Astrocyte (in vitro differentiated cells and primary cell): Measurements from ENCODE around the gene SNX13. TPM values are rescaled to one million over a fixed set of nuclear protein-coding genes. Genes with fewer than 3 reads are reported as not detected.

Experiments
- DNase-seq: peaks from one replicate; pipeline ENCODE4 v3.0.0-alpha.2; 2010; ENCODE audit warnings: low read depth
- FAIRE-seq: peaks from 2 replicates; lab custom pipeline; 2011; peaks lifted over from hg19 to GRCh38; lab: Jason Lieb, UNC
- H2AFZ ChIP-seq: 2 replicates; pipeline ENCODE4 v1.6.0; 2012; ENCODE audit warnings: low read depth, low read length, inconsistent platforms
- H3K27ac ChIP-seq: 2 replicates; pipeline ENCODE4 v1.5.1; 2011; ENCODE audit warnings: low read depth, low read length, inconsistent platforms
- H3K27me3 ChIP-seq: 2 replicates; pipeline ENCODE4 v1.6.0; 2011; ENCODE audit warnings: low read length, inconsistent platforms; ENCODE audit not compliant: insufficient read depth
- H3K36me3 ChIP-seq: 2 replicates; pipeline ENCODE4 v1.5.1; 2011; ENCODE audit warnings: low read length, inconsistent platforms; ENCODE audit not compliant: insufficient read depth
- H3K4me1 ChIP-seq: 2 replicates; pipeline ENCODE4 v1.5.1; 2011; ENCODE audit warnings: low read length, inconsistent platforms; ENCODE audit not compliant: insufficient read depth
- H3K4me2 ChIP-seq: 2 replicates; pipeline ENCODE4 v1.6.0; 2012; ENCODE audit warnings: low read length, inconsistent platforms
- H3K4me3 ChIP-seq: 2 replicates; pipeline ENCODE4 v1.5.1; 2011; ENCODE audit warnings: low read depth, mild to moderate bottlenecking, low read length, inconsistent platforms; ENCODE audit not compliant: insufficient read depth
- H3K79me2 ChIP-seq: 2 replicates; pipeline ENCODE4 v1.6.0; 2012; ENCODE audit warnings: mild to moderate bottlenecking, low read length, inconsistent platforms; ENCODE audit not compliant: insufficient read depth
- H3K9ac ChIP-seq: 2 replicates; pipeline ENCODE4 v1.6.0; 2012; ENCODE audit warnings: mild to moderate bottlenecking, low read length, inconsistent platforms
- H3K9me3 ChIP-seq: 2 replicates; pipeline ENCODE4 v1.5.1; 2012; ENCODE audit warnings: low read depth, mild to moderate bottlenecking, low read length, inconsistent platforms; ENCODE audit not compliant: insufficient read depth
- H4K20me1 ChIP-seq: 2 replicates; pipeline ENCODE4 v1.6.0; 2012; ENCODE audit warnings: low read length, inconsistent platforms; ENCODE audit not compliant: insufficient read depth
- H3K27ac Mint-ChIP-seq: one replicate; pipeline ENCODE4 v1.8.0; 2021; ENCODE audit warnings: mild to moderate bottlenecking, mixed read lengths; ENCODE audit not compliant: unreplicated experiment
- H3K27me3 Mint-ChIP-seq: one replicate; pipeline ENCODE4 v1.8.0; 2021; ENCODE audit warnings: low read depth, mixed read lengths; ENCODE audit not compliant: unreplicated experiment
- H3K36me3 Mint-ChIP-seq: one replicate; pipeline ENCODE4 v1.8.0; 2021; ENCODE audit warnings: low read depth, mixed read lengths; ENCODE audit not compliant: unreplicated experiment
- H3K4me1 Mint-ChIP-seq: one replicate; pipeline ENCODE4 v1.8.0; 2021; ENCODE audit warnings: low read depth, mixed read lengths; ENCODE audit not compliant: unreplicated experiment
- H3K4me3 Mint-ChIP-seq: one replicate; pipeline ENCODE4 v1.8.0; 2021; ENCODE audit warnings: mild to moderate bottlenecking, moderate library complexity, mixed read lengths; ENCODE audit not compliant: unreplicated experiment
- H3K9me3 Mint-ChIP-seq: one replicate; pipeline ENCODE4 v1.8.0; 2021; ENCODE audit warnings: mild to moderate bottlenecking, mixed read lengths; ENCODE audit not compliant: unreplicated experiment
- EZH2 ChIP-seq: IDR thresholded peaks from 2 replicates; pipeline ENCODE4 v1.6.1; 2012; ENCODE audit warnings: mild to moderate bottlenecking, low read length, inconsistent platforms; ENCODE audit not compliant: insufficient read depth
- total RNA-seq: library from RNA; stranded (reverse); gene quantifications from 2 replicates; pipeline ENCODE4 v1.2.1, GENCODE V29; 2021
- TF ChIP-seq, protein P1 (sequence below): IDR thresholded peaks from 2 replicates; pipeline ENCODE4 v1.5.1; 2011; ENCODE audit warnings: low read depth, mild to moderate bottlenecking, inconsistent platforms, low read length, moderate library complexity; ENCODE audit not compliant: insufficient read depth

The SNX13 gene
- total RNA-seq, 1 donor from 2014 or later, result 32.9 TPM

DNA sequence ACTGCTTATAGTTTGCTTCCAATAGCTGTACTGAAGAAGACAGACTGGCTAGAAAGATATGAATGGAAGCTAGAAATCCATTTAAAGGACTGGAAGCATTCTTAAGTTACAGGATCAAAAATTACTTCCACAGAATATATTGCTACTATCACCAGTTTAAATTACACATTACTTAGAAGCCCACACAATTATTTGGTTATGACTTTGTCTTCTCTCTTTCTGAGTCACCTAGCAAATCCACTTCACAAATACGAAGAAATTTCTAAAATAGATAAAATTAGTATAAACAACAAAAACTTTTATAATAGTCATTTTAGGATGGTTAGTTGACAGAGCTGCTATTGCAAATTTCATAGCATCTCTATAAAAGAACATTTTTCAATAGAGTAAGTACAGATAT lies 108.1 kb downstream of the SNX13 start:
- no peak for FAIRE-seq
- H3K27me3 Mint-ChIP-seq, result no peaks in the 10 kb centered on the region

DNA sequence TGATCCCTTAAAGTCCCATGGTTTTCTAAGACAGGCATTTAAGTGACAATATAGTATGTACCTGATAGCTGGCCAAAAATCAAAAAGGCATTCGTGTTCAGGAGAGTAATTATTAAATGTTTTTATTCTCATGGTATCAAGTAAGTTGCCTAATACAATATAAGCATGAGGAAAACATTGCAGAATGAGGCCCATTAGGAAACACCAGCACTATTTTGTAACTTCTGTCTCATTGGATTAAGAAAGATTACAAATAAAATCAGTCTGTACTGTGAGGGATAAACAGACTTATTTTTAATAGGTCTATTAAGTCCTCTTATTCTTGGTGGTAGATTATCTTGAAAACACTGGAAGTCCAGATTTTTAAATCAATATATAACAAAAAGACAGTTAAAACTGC lies 110.1 kb downstream of the SNX13 start:
- Histone ChIP-seq H2AFZ (no peak overlapping the region), H3K79me2 (no peaks in the 10 kb centered on the region), H3K4me3 (no peak overlapping the region), H4K20me1 (no peaks in the 10 kb centered on the region), H3K9me3 (no peaks in the 10 kb centered on the region), H3K36me3 (peaks cover 3% of the 10 kb centered on the region), H3K4me1 (no peaks in the 10 kb centered on the region), H3K9ac (no peak overlapping the region), H3K27ac (no peak overlapping the region), H3K4me2 (no peak overlapping the region), H3K27me3 (no peaks in the 10 kb centered on the region)
- no peaks in the 10 kb centered on the region for H3K9me3 Mint-ChIP-seq
- FAIRE-seq (no peak), DNase-seq (no peak)
- H3K36me3 Mint-ChIP-seq, result no peaks in the 10 kb centered on the region
- no peaks in the 10 kb centered on the region for H3K4me1 Mint-ChIP-seq
- H3K27me3 Mint-ChIP-seq, result no peaks in the 10 kb centered on the region
- TF ChIP-seq, protein P1, sequence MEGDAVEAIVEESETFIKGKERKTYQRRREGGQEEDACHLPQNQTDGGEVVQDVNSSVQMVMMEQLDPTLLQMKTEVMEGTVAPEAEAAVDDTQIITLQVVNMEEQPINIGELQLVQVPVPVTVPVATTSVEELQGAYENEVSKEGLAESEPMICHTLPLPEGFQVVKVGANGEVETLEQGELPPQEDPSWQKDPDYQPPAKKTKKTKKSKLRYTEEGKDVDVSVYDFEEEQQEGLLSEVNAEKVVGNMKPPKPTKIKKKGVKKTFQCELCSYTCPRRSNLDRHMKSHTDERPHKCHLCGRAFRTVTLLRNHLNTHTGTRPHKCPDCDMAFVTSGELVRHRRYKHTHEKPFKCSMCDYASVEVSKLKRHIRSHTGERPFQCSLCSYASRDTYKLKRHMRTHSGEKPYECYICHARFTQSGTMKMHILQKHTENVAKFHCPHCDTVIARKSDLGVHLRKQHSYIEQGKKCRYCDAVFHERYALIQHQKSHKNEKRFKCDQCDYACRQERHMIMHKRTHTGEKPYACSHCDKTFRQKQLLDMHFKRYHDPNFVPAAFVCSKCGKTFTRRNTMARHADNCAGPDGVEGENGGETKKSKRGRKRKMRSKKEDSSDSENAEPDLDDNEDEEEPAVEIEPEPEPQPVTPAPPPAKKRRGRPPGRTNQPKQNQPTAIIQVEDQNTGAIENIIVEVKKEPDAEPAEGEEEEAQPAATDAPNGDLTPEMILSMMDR, result no peak
- TF ChIP-seq EZH2, result no peak
- H3K27ac Mint-ChIP-seq, result no peak overlapping the region
- no peak overlapping the region for H3K4me3 Mint-ChIP-seq

More for the DNA sequence above, 108.1 kb downstream of the SNX13 start:
- Histone ChIP-seq H3K36me3 (peaks cover 3% of the 10 kb centered on the region), H3K27ac (no peak overlapping the region), H3K27me3 (no peaks in the 10 kb centered on the region), H3K9ac (no peak overlapping the region), H2AFZ (no peak overlapping the region), H3K4me2 (no peak overlapping the region), H3K9me3 (no peaks in the 10 kb centered on the region), H3K4me3 (no peak overlapping the region), H3K79me2 (no peaks in the 10 kb centered on the region), H4K20me1 (no peaks in the 10 kb centered on the region), H3K4me1 (no peaks in the 10 kb centered on the region)
- H3K4me1 Mint-ChIP-seq, result no peaks in the 10 kb centered on the region
- TF ChIP-seq EZH2, result no peak
- TF ChIP-seq, protein P1, result no peak
- no peak for DNase-seq
- no peaks in the 10 kb centered on the region for H3K36me3 Mint-ChIP-seq
- H3K27ac Mint-ChIP-seq, result no peak overlapping the region
- H3K9me3 Mint-ChIP-seq, result no peaks in the 10 kb centered on the region
- H3K4me3 Mint-ChIP-seq, result no peak overlapping the region

DNA sequence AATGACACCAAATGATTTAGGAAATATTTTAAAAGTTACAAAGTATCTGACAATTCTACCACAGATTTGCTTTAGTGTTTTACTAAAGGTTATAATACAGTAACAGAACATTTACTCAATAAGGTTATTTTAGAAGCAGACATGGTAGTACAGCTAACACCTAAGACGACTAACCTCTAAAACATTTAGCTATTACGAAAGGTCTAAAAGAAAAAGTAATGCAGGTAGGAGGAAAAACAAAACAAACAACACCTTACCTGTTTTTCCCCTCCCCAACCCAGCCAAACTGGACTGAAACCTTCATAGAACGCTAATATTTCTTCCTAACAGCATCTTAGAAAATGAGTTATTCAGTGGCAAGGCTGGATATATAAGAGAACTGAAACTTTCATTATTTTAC lies 111.3 kb downstream of the SNX13 start:
- Histone ChIP-seq H2AFZ (no peak overlapping the region), H3K9me3 (no peaks in the 10 kb centered on the region), H3K79me2 (no peaks in the 10 kb centered on the region), H3K4me1 (no peaks in the 10 kb centered on the region), H3K36me3 (peaks cover 3% of the 10 kb centered on the region), H3K27me3 (no peaks in the 10 kb centered on the region), H3K4me3 (no peak overlapping the region), H3K4me2 (no peak overlapping the region), H4K20me1 (no peaks in the 10 kb centered on the region), H3K9ac (no peak overlapping the region), H3K27ac (no peak overlapping the region)
- Mint-ChIP-seq H3K4me3 (no peak overlapping the region), H3K27me3 (no peaks in the 10 kb centered on the region), H3K9me3 (no peaks in the 10 kb centered on the region), H3K36me3 (peaks cover 2% of the 10 kb centered on the region), H3K27ac (no peak overlapping the region), H3K4me1 (no peaks in the 10 kb centered on the region)
- TF ChIP-seq, protein P1, result no peak
- no peak for TF ChIP-seq EZH2
- FAIRE-seq (peak; percentile 13), DNase-seq (no peak)
